MM.1S (cell line): ENCODE measurements around the gene LINC00632.

Experiments
- EZH2 ChIP-seq: fragments of 300-600 bp; sonication (generic); optimal IDR thresholded peaks from 2 replicates; pipeline ENCODE3; 2017; ENCODE audit warnings: low read depth, mild to moderate bottlenecking, antibody characterized with exemption, low read length, mixed read lengths
- EZH2phosphoT487 ChIP-seq: fragments of 300-600 bp; sonication (generic); IDR thresholded peaks from 2 replicates; pipeline ENCODE4 v1.6.1; 2018; ENCODE audit warnings: antibody characterized with exemption, low read length
- TF ChIP-seq, protein P1 (sequence below): fragments of 300-600 bp; sonication (generic); IDR thresholded peaks from 2 replicates; pipeline ENCODE4 v1.5.1; 2016; ENCODE audit warnings: antibody characterized with exemption, low read length, mixed read lengths

DNA sequence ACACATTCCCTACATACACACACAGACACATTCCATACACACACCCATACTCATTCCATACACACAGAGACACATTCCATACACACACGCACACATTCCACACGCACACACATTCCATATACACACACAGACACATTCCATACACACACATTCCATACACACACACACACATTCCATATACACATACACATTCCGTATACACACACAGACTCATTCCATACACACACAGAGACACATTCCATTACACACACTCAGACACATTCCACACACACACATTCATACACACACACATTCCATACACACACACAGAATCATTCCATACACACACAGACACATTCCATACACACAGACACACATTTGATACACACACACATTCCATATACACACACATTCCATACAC, 15.2 kb downstream of the LINC00632 start:
- TF ChIP-seq, protein P1, sequence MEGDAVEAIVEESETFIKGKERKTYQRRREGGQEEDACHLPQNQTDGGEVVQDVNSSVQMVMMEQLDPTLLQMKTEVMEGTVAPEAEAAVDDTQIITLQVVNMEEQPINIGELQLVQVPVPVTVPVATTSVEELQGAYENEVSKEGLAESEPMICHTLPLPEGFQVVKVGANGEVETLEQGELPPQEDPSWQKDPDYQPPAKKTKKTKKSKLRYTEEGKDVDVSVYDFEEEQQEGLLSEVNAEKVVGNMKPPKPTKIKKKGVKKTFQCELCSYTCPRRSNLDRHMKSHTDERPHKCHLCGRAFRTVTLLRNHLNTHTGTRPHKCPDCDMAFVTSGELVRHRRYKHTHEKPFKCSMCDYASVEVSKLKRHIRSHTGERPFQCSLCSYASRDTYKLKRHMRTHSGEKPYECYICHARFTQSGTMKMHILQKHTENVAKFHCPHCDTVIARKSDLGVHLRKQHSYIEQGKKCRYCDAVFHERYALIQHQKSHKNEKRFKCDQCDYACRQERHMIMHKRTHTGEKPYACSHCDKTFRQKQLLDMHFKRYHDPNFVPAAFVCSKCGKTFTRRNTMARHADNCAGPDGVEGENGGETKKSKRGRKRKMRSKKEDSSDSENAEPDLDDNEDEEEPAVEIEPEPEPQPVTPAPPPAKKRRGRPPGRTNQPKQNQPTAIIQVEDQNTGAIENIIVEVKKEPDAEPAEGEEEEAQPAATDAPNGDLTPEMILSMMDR, result no peak
- no peak for TF ChIP-seq EZH2
- no peak for TF ChIP-seq EZH2phosphoT487
